ENCODE data around the gene MYCN. TPM values are rescaled to one million over a fixed set of nuclear protein-coding genes. Genes with fewer than 3 reads are reported as not detected.

The MYCN gene
- total and polyA plus RNA-seq, 4 donors: 0.16 to 1.3 TPM; not detected in 2

DNA sequence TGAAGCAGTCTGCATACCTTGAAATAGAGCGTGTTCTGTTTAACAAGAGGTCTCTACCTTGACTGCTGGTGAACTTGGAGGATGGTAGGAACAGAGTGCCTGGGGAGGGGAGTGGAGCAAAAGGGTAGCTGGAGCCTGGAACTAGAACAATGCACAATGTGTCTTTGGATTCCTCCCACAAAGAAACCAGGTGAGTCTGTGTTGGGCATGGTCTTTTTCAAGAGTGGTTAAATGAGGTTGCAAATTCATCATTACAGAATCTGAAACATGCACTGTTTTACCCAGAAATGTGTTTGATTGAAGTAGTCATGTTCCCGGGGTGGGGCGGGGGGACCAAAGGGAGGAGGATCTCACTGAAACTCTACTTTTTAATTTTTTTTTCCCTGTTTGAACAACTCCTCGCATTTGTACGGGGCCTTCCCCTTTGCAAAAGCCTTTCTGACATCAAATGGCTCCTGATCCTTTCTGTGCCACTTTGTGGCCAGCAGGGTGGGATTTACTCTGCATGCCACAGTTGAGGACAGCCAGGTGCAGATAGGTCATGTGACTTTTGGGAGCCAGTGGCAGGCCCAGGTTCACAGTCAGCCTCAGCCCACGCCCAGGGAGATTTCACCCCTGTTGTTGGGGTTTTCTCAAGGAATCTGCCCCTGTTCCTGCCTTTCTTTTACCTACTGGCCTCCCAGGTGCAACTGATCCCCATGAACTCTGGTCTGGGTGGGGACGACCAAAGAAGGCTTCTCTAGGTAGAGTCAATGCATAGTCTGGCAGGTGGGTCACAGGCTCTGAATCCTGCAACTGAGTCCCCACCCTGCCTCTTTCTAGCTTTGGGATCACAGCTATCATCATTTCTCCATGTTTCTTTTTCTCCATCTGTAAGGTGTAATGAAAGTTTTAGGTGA is 28.2 kb downstream of the MYCN start:
- no peaks in the 10 kb centered on the region for H3K36me3 ChIP-seq (ENCODE audit: control insufficient read depth in 4 of 4, insufficient read depth in 3 of 4, low read depth in 1 of 4, low read length in 3 of 4)
- H3K9ac ChIP-seq (ENCODE audit: low read depth in 1 of 2, low read length in 2 of 2): no peak overlapping the region
- no peaks in the 10 kb centered on the region for H3K4me1 ChIP-seq (ENCODE audit: control insufficient read depth in 4 of 4, insufficient read depth in 4 of 4, low read length in 3 of 4)
- H3K27me3 ChIP-seq (ENCODE audit: control insufficient read depth in 4 of 4, insufficient read depth in 4 of 4, low read length in 3 of 4): peaks cover 0 to 2% (median 0%) of the 10 kb centered on the region in 4 donors
- H3K4me3 ChIP-seq (ENCODE audit: low read depth in 1 of 3, low read length in 3 of 3): no peak overlapping the region
- DNase-seq (ENCODE audit: low spot score): no peak
- TF ChIP-seq EGR1 (IDR thresholded peaks at IDR 0.05; ENCODE audit: low read depth in 2 of 2) (no peak), NR2F2 (IDR thresholded peaks at IDR 0.05) (no peak), FOXA1 (IDR thresholded peaks at IDR 0.05) (no peak), YY1 (IDR thresholded peaks at IDR 0.05) (no peak), FOXA2 (IDR thresholded peaks at IDR 0.05) (no peak)
- H3K9me3 ChIP-seq (ENCODE audit: control insufficient read depth in 4 of 4, low read length in 3 of 4): no peaks in the 10 kb centered on the region
- H3K27ac ChIP-seq (ENCODE audit: low read depth in 1 of 2, low read length in 2 of 2): no peak overlapping the region
- 90% methylated on average over 7 of the region's 7 CpGs for WGBS

DNA sequence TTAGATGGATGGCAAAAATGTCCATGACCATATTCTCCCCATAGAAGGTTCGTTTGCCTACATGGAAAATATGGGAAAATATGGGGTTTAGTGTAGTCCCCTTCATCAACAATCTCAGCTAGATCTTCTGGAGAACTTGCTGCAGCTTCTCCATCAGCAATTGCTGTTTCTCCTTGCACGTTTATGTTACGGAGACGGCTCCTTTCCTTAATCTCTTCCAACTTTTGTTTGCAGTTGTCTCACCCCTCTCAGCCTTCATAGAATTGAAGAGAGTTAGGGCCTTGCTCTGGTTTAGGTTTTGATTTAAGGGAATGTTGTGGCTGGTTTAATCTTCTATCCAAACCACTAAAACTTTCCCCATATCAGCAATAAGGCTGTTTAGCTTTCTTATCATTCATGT is 28.9 kb downstream of the MYCN start:
- H3K27me3 ChIP-seq (ENCODE audit: control insufficient read depth in 4 of 4, insufficient read depth in 4 of 4, low read length in 3 of 4): peaks cover 0 to 2% (median 0%) of the 10 kb centered on the region in 4 donors
- DNase-seq (ENCODE audit: low spot score): no peak
- H3K9me3 ChIP-seq (ENCODE audit: control insufficient read depth in 4 of 4, low read length in 3 of 4): no peaks in the 10 kb centered on the region
- H3K4me1 ChIP-seq (ENCODE audit: control insufficient read depth in 4 of 4, insufficient read depth in 4 of 4, low read length in 3 of 4): no peaks in the 10 kb centered on the region
- H3K36me3 ChIP-seq (ENCODE audit: control insufficient read depth in 4 of 4, insufficient read depth in 3 of 4, low read depth in 1 of 4, low read length in 3 of 4): no peaks in the 10 kb centered on the region
- no peak overlapping the region for H3K4me3 ChIP-seq (ENCODE audit: low read depth in 1 of 3, low read length in 3 of 3)
- no peak overlapping the region for H3K27ac ChIP-seq (ENCODE audit: low read depth in 1 of 2, low read length in 2 of 2)
- H3K9ac ChIP-seq (ENCODE audit: low read depth in 1 of 2, low read length in 2 of 2): no peak overlapping the region
- no peak for TF ChIP-seq FOXA2 (IDR thresholded peaks at IDR 0.05)
- no peak for TF ChIP-seq YY1 (IDR thresholded peaks at IDR 0.05)
- no peak for TF ChIP-seq RAD21 (IDR thresholded peaks at IDR 0.05)
- no peak for TF ChIP-seq TAF1 (conservative IDR thresholded peaks at IDR 0.05)
- TF ChIP-seq, protein P1, sequence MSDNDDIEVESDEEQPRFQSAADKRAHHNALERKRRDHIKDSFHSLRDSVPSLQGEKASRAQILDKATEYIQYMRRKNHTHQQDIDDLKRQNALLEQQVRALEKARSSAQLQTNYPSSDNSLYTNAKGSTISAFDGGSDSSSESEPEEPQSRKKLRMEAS (IDR thresholded peaks at IDR 0.05): no peak
- no peak for TF ChIP-seq JUND (IDR thresholded peaks at IDR 0.05)
- TF ChIP-seq NR2F2 (IDR thresholded peaks at IDR 0.05): no peak
- no peak for TF ChIP-seq SP1 (IDR thresholded peaks at IDR 0.05)
- no peak for TF ChIP-seq FOXA1 (IDR thresholded peaks at IDR 0.05)
- TF ChIP-seq, protein P2, sequence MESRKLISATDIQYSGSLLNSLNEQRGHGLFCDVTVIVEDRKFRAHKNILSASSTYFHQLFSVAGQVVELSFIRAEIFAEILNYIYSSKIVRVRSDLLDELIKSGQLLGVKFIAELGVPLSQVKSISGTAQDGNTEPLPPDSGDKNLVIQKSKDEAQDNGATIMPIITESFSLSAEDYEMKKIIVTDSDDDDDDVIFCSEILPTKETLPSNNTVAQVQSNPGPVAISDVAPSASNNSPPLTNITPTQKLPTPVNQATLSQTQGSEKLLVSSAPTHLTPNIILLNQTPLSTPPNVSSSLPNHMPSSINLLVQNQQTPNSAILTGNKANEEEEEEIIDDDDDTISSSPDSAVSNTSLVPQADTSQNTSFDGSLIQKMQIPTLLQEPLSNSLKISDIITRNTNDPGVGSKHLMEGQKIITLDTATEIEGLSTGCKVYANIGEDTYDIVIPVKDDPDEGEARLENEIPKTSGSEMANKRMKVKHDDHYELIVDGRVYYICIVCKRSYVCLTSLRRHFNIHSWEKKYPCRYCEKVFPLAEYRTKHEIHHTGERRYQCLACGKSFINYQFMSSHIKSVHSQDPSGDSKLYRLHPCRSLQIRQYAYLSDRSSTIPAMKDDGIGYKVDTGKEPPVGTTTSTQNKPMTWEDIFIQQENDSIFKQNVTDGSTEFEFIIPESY (IDR thresholded peaks at IDR 0.05): no peak
- 81% methylated on average over 4 of the region's 4 CpGs for WGBS

GRCh38 chr2:15970701-15971100 is 30.4 kb downstream of the MYCN start:
- no peak for DNase-seq (ENCODE audit: low spot score)
- no peaks in the 10 kb centered on the region for H3K4me1 ChIP-seq (ENCODE audit: control insufficient read depth in 4 of 4, insufficient read depth in 4 of 4, low read length in 3 of 4)
- 82% methylated on average over 5 of the region's 5 CpGs for WGBS

More at GRCh38 chr2:15970701-15971100, 30.4 kb downstream of the MYCN start:
- Histone ChIP-seq H3K4me3 (ENCODE audit: low read depth in 1 of 3, low read length in 3 of 3) (no peak overlapping the region), H3K27me3 (ENCODE audit: control insufficient read depth in 4 of 4, insufficient read depth in 4 of 4, low read length in 3 of 4) (peaks cover 0 to 2% (median 0%) of the 10 kb centered on the region in 4 donors), H3K36me3 (ENCODE audit: control insufficient read depth in 4 of 4, insufficient read depth in 3 of 4, low read depth in 1 of 4, low read length in 3 of 4) (no peaks in the 10 kb centered on the region), H3K27ac (ENCODE audit: low read depth in 1 of 2, low read length in 2 of 2) (no peak overlapping the region), H3K9me3 (ENCODE audit: control insufficient read depth in 4 of 4, low read length in 3 of 4) (no peaks in the 10 kb centered on the region), H3K9ac (ENCODE audit: low read depth in 1 of 2, low read length in 2 of 2) (no peak overlapping the region)
- TF ChIP-seq SP1 (IDR thresholded peaks at IDR 0.05) (no peak), FOXA1 (IDR thresholded peaks at IDR 0.05) (no peak), RXRA (IDR thresholded peaks at IDR 0.05) (no peak), REST (IDR thresholded peaks at IDR 0.05) (no peak), TAF1 (conservative IDR thresholded peaks at IDR 0.05) (no peak), YY1 (IDR thresholded peaks at IDR 0.05) (no peak), NR2F2 (IDR thresholded peaks at IDR 0.05) (no peak)
- TF ChIP-seq, protein P2 (IDR thresholded peaks at IDR 0.05): no peak
